ENCODE measurements around the gene NOX4.

The NOX4 gene

GRCh38 chr11:89500336-89500735 is 9.2 kb upstream of the NOX4 start:
- no peak for TF ChIP-seq CTCF (IDR thresholded peaks at IDR 0.05; ENCODE audit: low read depth, low read length, missing control alignments)
- DNase-seq (ENCODE audit: extremely low read depth, low read depth): no peak
- H3K4me3 ChIP-seq (replicated peaks; ENCODE audit: low read depth, low read length): no peak overlapping the region

GRCh38 chr11:89498845-89499448 is 7.8 kb upstream of the NOX4 start:
- peak; percentile 36 for TF ChIP-seq CTCF (IDR thresholded peaks at IDR 0.05; ENCODE audit: low read depth, low read length, missing control alignments)
- no peak overlapping the region for H3K4me3 ChIP-seq (replicated peaks; ENCODE audit: low read depth, low read length)
- DNase-seq (ENCODE audit: extremely low read depth, low read depth): no peak

- DNase-seq (ENCODE audit: extremely low read depth, low read depth): peak; percentile 43
- no peak for TF ChIP-seq CTCF (IDR thresholded peaks at IDR 0.05; ENCODE audit: low read depth, low read length, missing control alignments)
- H3K4me3 ChIP-seq (replicated peaks; ENCODE audit: low read depth, low read length): no peak overlapping the region
These were observed 4.8 kb upstream of the NOX4 start for GRCh38 chr11:89495951-89496350.

GRCh38 chr11:89493431-89493830 is 2.3 kb upstream of the NOX4 start:
- TF ChIP-seq CTCF (IDR thresholded peaks at IDR 0.05; ENCODE audit: low read depth, low read length, missing control alignments): no peak
- DNase-seq (ENCODE audit: extremely low read depth, low read depth): no peak

GRCh38 chr11:89490602-89490980 is 584 bp downstream of the NOX4 start:
- TF ChIP-seq CTCF (IDR thresholded peaks at IDR 0.05; ENCODE audit: low read depth, low read length, missing control alignments): no peak
- peak overlapping the region; percentile 48 for H3K4me3 ChIP-seq (replicated peaks; ENCODE audit: low read depth, low read length)
- DNase-seq (ENCODE audit: extremely low read depth, low read depth): no peak

More at GRCh38 chr11:89493431-89493830, 2.3 kb upstream of the NOX4 start:
- H3K4me3 ChIP-seq (replicated peaks; ENCODE audit: low read depth, low read length): no peak overlapping the region

- TF ChIP-seq CTCF (IDR thresholded peaks at IDR 0.05; ENCODE audit: low read depth, low read length, missing control alignments): no peak
- DNase-seq (ENCODE audit: extremely low read depth, low read depth): no peak
- peak overlapping the region; percentile 48 for H3K4me3 ChIP-seq (replicated peaks; ENCODE audit: low read depth, low read length)
These were observed 1.2 kb downstream of the NOX4 start for GRCh38 chr11:89489930-89490329.

- TF ChIP-seq CTCF (IDR thresholded peaks at IDR 0.05; ENCODE audit: low read depth, low read length, missing control alignments): no peak
- DNase-seq (ENCODE audit: extremely low read depth, low read depth): no peak
These were observed 4.2 kb downstream of the NOX4 start for GRCh38 chr11:89487016-89487415.

More at GRCh38 chr11:89487016-89487415, 4.2 kb downstream of the NOX4 start:
- no peak overlapping the region for H3K4me3 ChIP-seq (replicated peaks; ENCODE audit: low read depth, low read length)

Data from HFF-Myc (cell line).